ENCODE results near the gene PPCDC. TPM values are rescaled to one million over a fixed set of nuclear protein-coding genes. Genes with fewer than 3 reads are reported as not detected.

Gene PPCDC
- total and polyA plus RNA-seq, 4 donors, result 7.4 to 9.3 (median 8.4) TPM

- Histone ChIP-seq H3K27me3 (ENCODE audit: control insufficient read depth in 4 of 4, insufficient read depth in 4 of 4, low read length in 3 of 4) (no peaks in the 10 kb centered on the region), H3K4me1 (ENCODE audit: control insufficient read depth in 4 of 4, insufficient read depth in 4 of 4, low read length in 3 of 4) (peaks cover 4 to 6% (median 6%) of the 10 kb centered on the region in 4 donors), H3K36me3 (ENCODE audit: control insufficient read depth in 4 of 4, insufficient read depth in 3 of 4, low read depth in 1 of 4, low read length in 3 of 4) (no peaks in the 10 kb centered on the region), H3K9ac (ENCODE audit: low read depth in 1 of 2, low read length in 2 of 2) (no peak within 1 kb of the TSS), H3K9me3 (ENCODE audit: control insufficient read depth in 4 of 4, low read length in 3 of 4) (no peaks in the 10 kb centered on the region), H3K4me3 (ENCODE audit: low read depth in 1 of 3, low read length in 3 of 3) (peak within 1 kb of the TSS; percentile 3 to 79 (median 76)), H3K27ac (ENCODE audit: low read depth in 1 of 2, low read length in 2 of 2) (no peak within 1 kb of the TSS)
- no peak for TF ChIP-seq RXRA (IDR thresholded peaks at IDR 0.05)
- TF ChIP-seq, protein P1, sequence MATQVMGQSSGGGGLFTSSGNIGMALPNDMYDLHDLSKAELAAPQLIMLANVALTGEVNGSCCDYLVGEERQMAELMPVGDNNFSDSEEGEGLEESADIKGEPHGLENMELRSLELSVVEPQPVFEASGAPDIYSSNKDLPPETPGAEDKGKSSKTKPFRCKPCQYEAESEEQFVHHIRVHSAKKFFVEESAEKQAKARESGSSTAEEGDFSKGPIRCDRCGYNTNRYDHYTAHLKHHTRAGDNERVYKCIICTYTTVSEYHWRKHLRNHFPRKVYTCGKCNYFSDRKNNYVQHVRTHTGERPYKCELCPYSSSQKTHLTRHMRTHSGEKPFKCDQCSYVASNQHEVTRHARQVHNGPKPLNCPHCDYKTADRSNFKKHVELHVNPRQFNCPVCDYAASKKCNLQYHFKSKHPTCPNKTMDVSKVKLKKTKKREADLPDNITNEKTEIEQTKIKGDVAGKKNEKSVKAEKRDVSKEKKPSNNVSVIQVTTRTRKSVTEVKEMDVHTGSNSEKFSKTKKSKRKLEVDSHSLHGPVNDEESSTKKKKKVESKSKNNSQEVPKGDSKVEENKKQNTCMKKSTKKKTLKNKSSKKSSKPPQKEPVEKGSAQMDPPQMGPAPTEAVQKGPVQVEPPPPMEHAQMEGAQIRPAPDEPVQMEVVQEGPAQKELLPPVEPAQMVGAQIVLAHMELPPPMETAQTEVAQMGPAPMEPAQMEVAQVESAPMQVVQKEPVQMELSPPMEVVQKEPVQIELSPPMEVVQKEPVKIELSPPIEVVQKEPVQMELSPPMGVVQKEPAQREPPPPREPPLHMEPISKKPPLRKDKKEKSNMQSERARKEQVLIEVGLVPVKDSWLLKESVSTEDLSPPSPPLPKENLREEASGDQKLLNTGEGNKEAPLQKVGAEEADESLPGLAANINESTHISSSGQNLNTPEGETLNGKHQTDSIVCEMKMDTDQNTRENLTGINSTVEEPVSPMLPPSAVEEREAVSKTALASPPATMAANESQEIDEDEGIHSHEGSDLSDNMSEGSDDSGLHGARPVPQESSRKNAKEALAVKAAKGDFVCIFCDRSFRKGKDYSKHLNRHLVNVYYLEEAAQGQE (IDR thresholded peaks at IDR 0.05), result peak; percentile 99
- TF ChIP-seq, protein P2, sequence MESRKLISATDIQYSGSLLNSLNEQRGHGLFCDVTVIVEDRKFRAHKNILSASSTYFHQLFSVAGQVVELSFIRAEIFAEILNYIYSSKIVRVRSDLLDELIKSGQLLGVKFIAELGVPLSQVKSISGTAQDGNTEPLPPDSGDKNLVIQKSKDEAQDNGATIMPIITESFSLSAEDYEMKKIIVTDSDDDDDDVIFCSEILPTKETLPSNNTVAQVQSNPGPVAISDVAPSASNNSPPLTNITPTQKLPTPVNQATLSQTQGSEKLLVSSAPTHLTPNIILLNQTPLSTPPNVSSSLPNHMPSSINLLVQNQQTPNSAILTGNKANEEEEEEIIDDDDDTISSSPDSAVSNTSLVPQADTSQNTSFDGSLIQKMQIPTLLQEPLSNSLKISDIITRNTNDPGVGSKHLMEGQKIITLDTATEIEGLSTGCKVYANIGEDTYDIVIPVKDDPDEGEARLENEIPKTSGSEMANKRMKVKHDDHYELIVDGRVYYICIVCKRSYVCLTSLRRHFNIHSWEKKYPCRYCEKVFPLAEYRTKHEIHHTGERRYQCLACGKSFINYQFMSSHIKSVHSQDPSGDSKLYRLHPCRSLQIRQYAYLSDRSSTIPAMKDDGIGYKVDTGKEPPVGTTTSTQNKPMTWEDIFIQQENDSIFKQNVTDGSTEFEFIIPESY (IDR thresholded peaks at IDR 0.05), result peak; percentile 99
- peak; percentile 24 for TF ChIP-seq YY1 (IDR thresholded peaks at IDR 0.05)
- DNase-seq (ENCODE audit: low spot score), result peak; percentile 85
- WGBS, result 1% methylated on average over 58 of the region's 58 CpGs
These were observed 28.1 kb upstream of the PPCDC start, which contains the start of gene SCAMP5 for GRCh38 chr15:74995182-74995778. Gene SCAMP5, plus strand, starts transcription at chr15:74995563. Its CDS starts 16,277 bp downstream, at chr15:75011840.

DNA sequence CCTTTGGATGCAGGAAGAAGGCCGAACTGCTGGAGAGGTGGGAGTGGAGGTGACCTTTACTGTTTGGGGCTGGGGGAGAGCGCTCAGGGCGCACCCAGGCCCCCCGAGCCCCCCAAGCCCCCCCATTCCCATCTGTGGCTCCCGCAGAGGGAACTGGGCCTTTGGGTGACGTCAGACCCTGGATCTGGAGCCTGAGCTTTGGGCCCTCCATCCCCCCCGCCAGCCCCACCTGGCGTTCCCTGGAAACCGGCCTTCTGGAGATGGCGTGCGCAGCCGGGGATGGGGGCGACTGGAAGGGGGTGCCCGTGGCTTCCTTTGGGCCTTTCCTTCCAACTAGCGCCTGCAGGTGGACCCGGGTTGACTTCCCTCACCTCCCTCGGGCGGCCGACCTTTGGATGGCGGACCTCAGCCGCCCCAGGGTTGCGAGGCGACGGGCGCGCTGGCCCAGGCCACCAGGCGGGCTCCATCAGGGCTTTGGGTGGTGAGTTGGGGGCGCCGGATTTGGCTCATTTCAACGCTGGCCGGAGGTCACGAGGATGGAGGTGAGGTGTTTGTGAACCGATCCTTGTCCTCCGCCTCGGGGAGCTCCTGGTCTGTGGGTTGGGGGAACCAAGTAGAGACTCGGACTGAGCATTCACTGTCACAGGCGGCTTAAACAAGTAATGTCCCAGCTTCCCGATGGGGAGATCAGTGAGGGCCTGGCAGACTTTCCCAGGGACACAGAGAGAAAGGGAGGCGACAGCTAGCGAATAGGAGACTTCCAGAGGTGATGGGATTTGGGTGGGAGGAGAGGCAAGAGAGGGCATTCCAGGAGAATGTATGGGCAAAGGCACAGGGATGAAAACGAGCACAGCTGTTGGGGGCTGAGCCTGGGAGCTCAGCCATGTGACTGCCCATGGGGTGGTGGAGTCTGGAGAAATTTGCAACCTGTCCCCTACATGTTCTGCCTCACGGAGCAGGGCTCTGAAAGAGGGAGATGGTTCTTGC is 27.3 kb upstream of the PPCDC start:
- peak; percentile 21 for TF ChIP-seq SP1 (IDR thresholded peaks at IDR 0.05)
- TF ChIP-seq HNF4G (IDR thresholded peaks at IDR 0.05), result no peak
- TF ChIP-seq HNF4A (conservative IDR thresholded peaks at IDR 0.05), result peak in 1 of 2 donors; percentile 56
- no peak for TF ChIP-seq EGR1 (IDR thresholded peaks at IDR 0.05; ENCODE audit: low read depth in 2 of 2)
- TF ChIP-seq, protein P1 (IDR thresholded peaks at IDR 0.05), result peak; percentile 34
- no peaks in the 10 kb centered on the region for H3K36me3 ChIP-seq (ENCODE audit: control insufficient read depth in 4 of 4, insufficient read depth in 3 of 4, low read depth in 1 of 4, low read length in 3 of 4)
- no peak for DNase-seq (ENCODE audit: low spot score)
- 20% methylated on average over 42 of the region's 42 CpGs for WGBS
- no peaks in the 10 kb centered on the region for H3K9me3 ChIP-seq (ENCODE audit: control insufficient read depth in 4 of 4, low read length in 3 of 4)
- no peak overlapping the region for H3K27ac ChIP-seq (ENCODE audit: low read depth in 1 of 2, low read length in 2 of 2)
- no peaks in the 10 kb centered on the region for H3K27me3 ChIP-seq (ENCODE audit: control insufficient read depth in 4 of 4, insufficient read depth in 4 of 4, low read length in 3 of 4)
- H3K4me3 ChIP-seq (ENCODE audit: low read depth in 1 of 3, low read length in 3 of 3), result peak overlapping the region; percentile 3 to 79 (median 76)
- H3K4me1 ChIP-seq (ENCODE audit: control insufficient read depth in 4 of 4, insufficient read depth in 4 of 4, low read length in 3 of 4), result peaks cover 4 to 6% (median 6%) of the 10 kb centered on the region in 4 donors
- H3K9ac ChIP-seq (ENCODE audit: low read depth in 1 of 2, low read length in 2 of 2), result no peak overlapping the region
